PC-9 (cell line): ENCODE data around the gene CRELD2.

Experiments
- EZH2 ChIP-seq: fragments of 200-600 bp; sonication (generic); IDR thresholded peaks from 2 replicates; pipeline ENCODE4 v1.8.0; 2017; ENCODE audit warnings: antibody characterized with exemption, low read depth
- TF ChIP-seq, protein P1 (sequence below): fragments of 200-600 bp; sonication (generic); conservative IDR thresholded peaks from 2 replicates; pipeline ENCODE4 v1.6.1; 2017; ENCODE audit warnings: mixed run types, antibody characterized with exemption, mild to moderate bottlenecking, moderate library complexity

DNA sequence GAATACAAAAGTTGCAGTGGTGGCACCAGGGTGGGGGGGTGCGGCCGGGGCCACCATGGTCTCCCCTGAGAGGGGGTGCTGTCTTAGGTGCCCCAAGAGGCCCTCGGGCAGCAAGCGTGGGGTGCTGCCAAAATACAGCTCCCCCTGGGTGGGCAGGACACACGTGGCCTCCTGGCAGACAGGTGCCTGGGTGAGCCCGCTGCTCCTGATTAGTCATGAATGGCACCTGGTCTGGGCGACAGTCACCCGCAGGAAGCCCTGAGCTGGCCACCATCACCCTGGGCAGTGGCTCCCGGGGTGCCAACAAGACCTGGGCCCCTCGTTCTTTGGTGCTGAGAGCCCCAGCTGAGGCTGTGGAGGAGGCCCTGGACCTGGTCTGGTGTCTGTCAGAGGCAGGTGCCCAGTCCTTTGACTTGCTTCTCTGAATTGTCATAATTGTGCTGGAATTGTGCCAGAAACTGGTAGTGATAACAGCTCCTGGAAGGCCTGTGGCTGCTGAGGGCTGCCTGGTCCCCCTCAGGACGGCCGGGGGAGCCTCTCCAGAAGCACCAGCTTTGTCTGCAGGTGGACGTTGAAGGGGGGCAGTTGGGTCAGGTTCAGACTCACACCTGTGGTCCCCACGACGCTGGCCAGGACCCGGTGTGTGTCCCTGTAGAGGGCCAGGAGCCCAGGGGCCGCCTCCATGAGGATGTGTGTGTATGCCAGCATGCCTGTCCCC is 15.0 kb upstream of the CRELD2 start:
- TF ChIP-seq, protein P1, sequence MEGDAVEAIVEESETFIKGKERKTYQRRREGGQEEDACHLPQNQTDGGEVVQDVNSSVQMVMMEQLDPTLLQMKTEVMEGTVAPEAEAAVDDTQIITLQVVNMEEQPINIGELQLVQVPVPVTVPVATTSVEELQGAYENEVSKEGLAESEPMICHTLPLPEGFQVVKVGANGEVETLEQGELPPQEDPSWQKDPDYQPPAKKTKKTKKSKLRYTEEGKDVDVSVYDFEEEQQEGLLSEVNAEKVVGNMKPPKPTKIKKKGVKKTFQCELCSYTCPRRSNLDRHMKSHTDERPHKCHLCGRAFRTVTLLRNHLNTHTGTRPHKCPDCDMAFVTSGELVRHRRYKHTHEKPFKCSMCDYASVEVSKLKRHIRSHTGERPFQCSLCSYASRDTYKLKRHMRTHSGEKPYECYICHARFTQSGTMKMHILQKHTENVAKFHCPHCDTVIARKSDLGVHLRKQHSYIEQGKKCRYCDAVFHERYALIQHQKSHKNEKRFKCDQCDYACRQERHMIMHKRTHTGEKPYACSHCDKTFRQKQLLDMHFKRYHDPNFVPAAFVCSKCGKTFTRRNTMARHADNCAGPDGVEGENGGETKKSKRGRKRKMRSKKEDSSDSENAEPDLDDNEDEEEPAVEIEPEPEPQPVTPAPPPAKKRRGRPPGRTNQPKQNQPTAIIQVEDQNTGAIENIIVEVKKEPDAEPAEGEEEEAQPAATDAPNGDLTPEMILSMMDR: no peak
- TF ChIP-seq EZH2: no peak
